ENCODE results near the gene URGCP. TPM values are rescaled to one million over a fixed set of nuclear protein-coding genes. Genes with fewer than 3 reads are reported as not detected.

URGCP gene
- total RNA-seq, 4 donors from 2014 or later: 26.3 to 42.0 (median 34.5) TPM

DNA sequence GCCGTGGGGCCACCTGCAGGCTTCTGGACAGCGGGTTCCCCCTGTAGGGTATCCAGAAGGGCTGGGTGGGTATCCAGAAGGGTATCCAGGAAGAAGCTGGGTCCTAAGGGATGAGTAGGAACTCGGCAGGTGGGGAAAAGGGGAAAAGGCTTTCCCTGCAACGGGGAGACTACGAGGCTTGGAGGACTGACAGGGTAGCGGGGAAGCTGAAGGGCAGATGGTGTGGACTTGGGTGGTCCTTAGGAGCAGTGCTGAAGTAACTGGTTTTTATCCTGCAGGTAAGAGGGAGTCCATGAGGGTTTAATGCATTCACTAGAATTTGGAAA, 20.4 kb upstream of the URGCP start:
- intact Hi-C loops (cut with DNase I; ENCODE audit: low total_unique reads): no loop called here
- no peak for TF ChIP-seq POLR2A (IDR thresholded peaks at IDR 0.05)
- TF ChIP-seq CTCF (IDR thresholded peaks at IDR 0.05): no peak
- H3K4me3 ChIP-seq (ENCODE audit: low read depth, poor library complexity, severe bottlenecking): peak overlapping the region; percentile 62
- no peak for DNase-seq (ENCODE audit: low spot score in 2 of 2)
- 1 to 3% methylated on average over 6 of the region's 6 CpGs for WGBS, 2 donors

GRCh38 chr7:43925984-43926797, 19.8 kb upstream of the URGCP start, which contains the start of gene UBE2D4:
TSS of gene UBE2D4 (plus strand) at chr7:43926436. CDS start at chr7:43926533, 97 bp downstream.
- 0 to 1% methylated on average over 54 to 65 of the region's 82 CpGs for WGBS, 2 donors
- peak; percentile 78 to 98 for DNase-seq (ENCODE audit: low spot score in 2 of 2)
- TF ChIP-seq POLR2A (IDR thresholded peaks at IDR 0.05) (peak in 1 of 2 donors; percentile 70), CTCF (IDR thresholded peaks at IDR 0.05) (no peak)
- intact Hi-C loops (cut with DNase I; ENCODE audit: low total_unique reads): no loop called here
- H3K4me3 ChIP-seq (ENCODE audit: low read depth, poor library complexity, severe bottlenecking): peak within 1 kb of the TSS; percentile 62

- no peak for DNase-seq (ENCODE audit: low spot score in 2 of 2)
- no peak overlapping the region for H3K4me3 ChIP-seq (ENCODE audit: low read depth, poor library complexity, severe bottlenecking)
- 93 to 94% methylated on average over 4 of the region's 4 CpGs for WGBS, 2 donors
- intact Hi-C loops (cut with DNase I; ENCODE audit: low total_unique reads): no loop called here
- no peak for TF ChIP-seq CTCF (IDR thresholded peaks at IDR 0.05)
- TF ChIP-seq POLR2A (IDR thresholded peaks at IDR 0.05): no peak
These were observed 16.3 kb upstream of the URGCP start for GRCh38 chr7:43922726-43923125.

GRCh38 chr7:43921423-43921822, 15.0 kb upstream of the URGCP start:
- TF ChIP-seq CTCF (IDR thresholded peaks at IDR 0.05): no peak
- TF ChIP-seq POLR2A (IDR thresholded peaks at IDR 0.05): no peak
- DNase-seq (ENCODE audit: low spot score in 2 of 2): no peak
- intact Hi-C loops (cut with DNase I; ENCODE audit: low total_unique reads): no loop called here
- 30 to 41% methylated on average over 2 of the region's 2 CpGs for WGBS, 2 donors
- no peak overlapping the region for H3K4me3 ChIP-seq (ENCODE audit: low read depth, poor library complexity, severe bottlenecking)

GRCh38 chr7:43915907-43916306, 9.5 kb upstream of the URGCP start:
- TF ChIP-seq CTCF (IDR thresholded peaks at IDR 0.05): no peak
- TF ChIP-seq POLR2A (IDR thresholded peaks at IDR 0.05): no peak
- no peak overlapping the region for H3K4me3 ChIP-seq (ENCODE audit: low read depth, poor library complexity, severe bottlenecking)
- intact Hi-C loops (cut with DNase I; ENCODE audit: low total_unique reads): no loop called here
- WGBS, 2 donors: 92 to 97% methylated on average over 5 of the region's 5 CpGs
- no peak for DNase-seq (ENCODE audit: low spot score in 2 of 2)

DNA sequence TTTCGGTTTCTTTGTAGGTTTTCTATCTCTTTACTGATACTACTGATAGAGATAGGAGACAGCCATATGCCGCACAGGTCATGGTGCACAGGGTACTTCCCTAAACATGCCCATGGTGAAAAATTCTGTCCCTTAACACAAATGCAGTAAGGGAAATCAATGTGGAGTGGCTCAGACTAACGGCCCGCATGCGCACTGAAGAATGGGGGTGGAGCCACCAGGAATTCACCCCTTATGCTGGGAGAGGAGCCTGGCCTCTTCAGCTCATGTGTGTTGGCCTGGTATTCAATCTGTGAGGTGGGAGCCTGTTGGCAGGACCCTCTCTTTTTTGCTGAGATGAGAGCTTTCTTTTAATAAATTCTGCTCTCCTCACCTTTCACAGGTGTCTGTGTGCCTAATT, 8.4 kb upstream of the URGCP start:
- intact Hi-C loops (cut with DNase I; ENCODE audit: low total_unique reads): no loop called here
- DNase-seq (ENCODE audit: low spot score in 2 of 2): no peak
- 92 to 96% methylated on average over 5 of the region's 5 CpGs for WGBS, 2 donors
- TF ChIP-seq POLR2A (IDR thresholded peaks at IDR 0.05) (no peak), CTCF (IDR thresholded peaks at IDR 0.05) (no peak)
- H3K4me3 ChIP-seq (ENCODE audit: low read depth, poor library complexity, severe bottlenecking): no peak overlapping the region

Data from lower leg skin (tissue), 4 donors.